Astrocyte (in vitro differentiated cells and primary cell): Measurements from ENCODE around the gene PROB1. TPM values are rescaled to one million over a fixed set of nuclear protein-coding genes. Genes with fewer than 3 reads are reported as not detected.

ENCODE experiments used
- DNase-seq: peaks from one replicate; pipeline ENCODE4 v3.0.0-alpha.2; 2010; ENCODE audit warnings: low read depth
- FAIRE-seq: peaks from 2 replicates; lab custom pipeline; 2011; peaks lifted over from hg19 to GRCh38; lab: Jason Lieb, UNC
- H2AFZ ChIP-seq: 2 replicates; pipeline ENCODE4 v1.6.0; 2012; ENCODE audit warnings: low read depth, low read length, inconsistent platforms
- H3K27ac ChIP-seq: 2 replicates; pipeline ENCODE4 v1.5.1; 2011; ENCODE audit warnings: low read depth, low read length, inconsistent platforms
- H3K27me3 ChIP-seq: 2 replicates; pipeline ENCODE4 v1.6.0; 2011; ENCODE audit warnings: low read length, inconsistent platforms; ENCODE audit not compliant: insufficient read depth
- H3K36me3 ChIP-seq: 2 replicates; pipeline ENCODE4 v1.5.1; 2011; ENCODE audit warnings: low read length, inconsistent platforms; ENCODE audit not compliant: insufficient read depth
- H3K4me1 ChIP-seq: 2 replicates; pipeline ENCODE4 v1.5.1; 2011; ENCODE audit warnings: low read length, inconsistent platforms; ENCODE audit not compliant: insufficient read depth
- H3K4me2 ChIP-seq: 2 replicates; pipeline ENCODE4 v1.6.0; 2012; ENCODE audit warnings: low read length, inconsistent platforms
- H3K4me3 ChIP-seq: 2 replicates; pipeline ENCODE4 v1.5.1; 2011; ENCODE audit warnings: low read depth, mild to moderate bottlenecking, low read length, inconsistent platforms; ENCODE audit not compliant: insufficient read depth
- H3K79me2 ChIP-seq: 2 replicates; pipeline ENCODE4 v1.6.0; 2012; ENCODE audit warnings: mild to moderate bottlenecking, low read length, inconsistent platforms; ENCODE audit not compliant: insufficient read depth
- H3K9ac ChIP-seq: 2 replicates; pipeline ENCODE4 v1.6.0; 2012; ENCODE audit warnings: mild to moderate bottlenecking, low read length, inconsistent platforms
- H3K9me3 ChIP-seq: 2 replicates; pipeline ENCODE4 v1.5.1; 2012; ENCODE audit warnings: low read depth, mild to moderate bottlenecking, low read length, inconsistent platforms; ENCODE audit not compliant: insufficient read depth
- H4K20me1 ChIP-seq: 2 replicates; pipeline ENCODE4 v1.6.0; 2012; ENCODE audit warnings: low read length, inconsistent platforms; ENCODE audit not compliant: insufficient read depth
- H3K27ac Mint-ChIP-seq: one replicate; pipeline ENCODE4 v1.8.0; 2021; ENCODE audit warnings: mild to moderate bottlenecking, mixed read lengths; ENCODE audit not compliant: unreplicated experiment
- H3K27me3 Mint-ChIP-seq: one replicate; pipeline ENCODE4 v1.8.0; 2021; ENCODE audit warnings: low read depth, mixed read lengths; ENCODE audit not compliant: unreplicated experiment
- H3K36me3 Mint-ChIP-seq: one replicate; pipeline ENCODE4 v1.8.0; 2021; ENCODE audit warnings: low read depth, mixed read lengths; ENCODE audit not compliant: unreplicated experiment
- H3K4me1 Mint-ChIP-seq: one replicate; pipeline ENCODE4 v1.8.0; 2021; ENCODE audit warnings: low read depth, mixed read lengths; ENCODE audit not compliant: unreplicated experiment
- H3K4me3 Mint-ChIP-seq: one replicate; pipeline ENCODE4 v1.8.0; 2021; ENCODE audit warnings: mild to moderate bottlenecking, moderate library complexity, mixed read lengths; ENCODE audit not compliant: unreplicated experiment
- H3K9me3 Mint-ChIP-seq: one replicate; pipeline ENCODE4 v1.8.0; 2021; ENCODE audit warnings: mild to moderate bottlenecking, mixed read lengths; ENCODE audit not compliant: unreplicated experiment
- EZH2 ChIP-seq: IDR thresholded peaks from 2 replicates; pipeline ENCODE4 v1.6.1; 2012; ENCODE audit warnings: mild to moderate bottlenecking, low read length, inconsistent platforms; ENCODE audit not compliant: insufficient read depth
- total RNA-seq: library from RNA; stranded (reverse); gene quantifications from 2 replicates; pipeline ENCODE4 v1.2.1, GENCODE V29; 2021
- TF ChIP-seq, protein P1 (sequence below): IDR thresholded peaks from 2 replicates; pipeline ENCODE4 v1.5.1; 2011; ENCODE audit warnings: low read depth, mild to moderate bottlenecking, inconsistent platforms, low read length, moderate library complexity; ENCODE audit not compliant: insufficient read depth

The PROB1 gene
- total RNA-seq, 1 donor from 2014 or later = 0.59 TPM

DNA sequence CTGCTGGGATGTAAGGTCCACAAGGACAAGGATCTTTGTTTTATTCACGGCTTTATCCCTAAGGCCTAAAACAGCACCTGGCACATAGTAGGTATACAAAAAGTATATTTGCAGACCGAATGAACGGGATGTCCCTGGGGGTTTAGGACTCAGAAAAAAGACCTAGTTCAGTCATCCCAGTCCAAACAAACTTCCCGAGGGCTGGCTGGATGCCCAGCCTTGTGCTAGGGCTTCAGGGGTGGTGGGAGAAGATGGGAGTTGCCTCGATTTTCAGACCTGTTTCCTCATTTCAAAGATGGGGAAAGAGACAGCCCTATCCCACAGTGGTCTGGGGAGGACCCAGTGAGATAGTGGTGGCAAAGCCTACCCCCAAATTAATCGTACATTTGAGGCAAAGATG, 3.0 kb upstream of the PROB1 start:
- Mint-ChIP-seq H3K27ac (no peak overlapping the region), H3K4me1 (peaks cover 1% of the 10 kb centered on the region), H3K27me3 (peaks cover 15% of the 10 kb centered on the region), H3K4me3 (no peak overlapping the region), H3K36me3 (peaks cover 9% of the 10 kb centered on the region), H3K9me3 (no peaks in the 10 kb centered on the region)
- Histone ChIP-seq H3K4me2 (no peak overlapping the region), H3K27ac (no peak overlapping the region), H2AFZ (no peak overlapping the region), H3K79me2 (no peaks in the 10 kb centered on the region), H4K20me1 (peaks cover 3% of the 10 kb centered on the region), H3K27me3 (peaks cover 17% of the 10 kb centered on the region), H3K4me1 (peaks cover 10% of the 10 kb centered on the region), H3K9ac (no peak overlapping the region), H3K9me3 (no peaks in the 10 kb centered on the region), H3K36me3 (no peaks in the 10 kb centered on the region), H3K4me3 (no peak overlapping the region)
- FAIRE-seq = no peak
- DNase-seq = no peak
- no peak for TF ChIP-seq EZH2
- TF ChIP-seq, protein P1, sequence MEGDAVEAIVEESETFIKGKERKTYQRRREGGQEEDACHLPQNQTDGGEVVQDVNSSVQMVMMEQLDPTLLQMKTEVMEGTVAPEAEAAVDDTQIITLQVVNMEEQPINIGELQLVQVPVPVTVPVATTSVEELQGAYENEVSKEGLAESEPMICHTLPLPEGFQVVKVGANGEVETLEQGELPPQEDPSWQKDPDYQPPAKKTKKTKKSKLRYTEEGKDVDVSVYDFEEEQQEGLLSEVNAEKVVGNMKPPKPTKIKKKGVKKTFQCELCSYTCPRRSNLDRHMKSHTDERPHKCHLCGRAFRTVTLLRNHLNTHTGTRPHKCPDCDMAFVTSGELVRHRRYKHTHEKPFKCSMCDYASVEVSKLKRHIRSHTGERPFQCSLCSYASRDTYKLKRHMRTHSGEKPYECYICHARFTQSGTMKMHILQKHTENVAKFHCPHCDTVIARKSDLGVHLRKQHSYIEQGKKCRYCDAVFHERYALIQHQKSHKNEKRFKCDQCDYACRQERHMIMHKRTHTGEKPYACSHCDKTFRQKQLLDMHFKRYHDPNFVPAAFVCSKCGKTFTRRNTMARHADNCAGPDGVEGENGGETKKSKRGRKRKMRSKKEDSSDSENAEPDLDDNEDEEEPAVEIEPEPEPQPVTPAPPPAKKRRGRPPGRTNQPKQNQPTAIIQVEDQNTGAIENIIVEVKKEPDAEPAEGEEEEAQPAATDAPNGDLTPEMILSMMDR = no peak

DNA sequence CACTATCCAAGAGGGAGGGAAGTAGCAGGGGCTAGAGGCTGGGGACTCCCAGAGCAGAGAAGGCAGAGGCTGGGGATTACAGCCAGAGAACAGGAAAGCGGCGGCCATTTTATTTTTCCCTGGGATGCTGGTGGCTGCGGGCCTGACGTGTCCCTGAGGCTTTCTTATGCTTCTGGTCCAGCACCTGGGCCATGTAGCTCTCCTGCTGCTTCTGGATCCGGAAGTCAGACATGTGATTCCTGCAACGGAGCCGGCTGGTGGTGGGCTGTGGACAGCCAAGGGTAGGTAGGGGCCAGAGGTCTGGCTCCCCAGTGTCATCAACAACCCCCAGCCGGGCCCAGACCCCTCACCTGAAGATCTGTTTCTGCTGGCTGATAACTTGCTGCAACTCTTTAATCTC, 1.8 kb upstream of the PROB1 start:
- TF ChIP-seq, protein P1 = no peak
- TF ChIP-seq EZH2 = no peak

DNA sequence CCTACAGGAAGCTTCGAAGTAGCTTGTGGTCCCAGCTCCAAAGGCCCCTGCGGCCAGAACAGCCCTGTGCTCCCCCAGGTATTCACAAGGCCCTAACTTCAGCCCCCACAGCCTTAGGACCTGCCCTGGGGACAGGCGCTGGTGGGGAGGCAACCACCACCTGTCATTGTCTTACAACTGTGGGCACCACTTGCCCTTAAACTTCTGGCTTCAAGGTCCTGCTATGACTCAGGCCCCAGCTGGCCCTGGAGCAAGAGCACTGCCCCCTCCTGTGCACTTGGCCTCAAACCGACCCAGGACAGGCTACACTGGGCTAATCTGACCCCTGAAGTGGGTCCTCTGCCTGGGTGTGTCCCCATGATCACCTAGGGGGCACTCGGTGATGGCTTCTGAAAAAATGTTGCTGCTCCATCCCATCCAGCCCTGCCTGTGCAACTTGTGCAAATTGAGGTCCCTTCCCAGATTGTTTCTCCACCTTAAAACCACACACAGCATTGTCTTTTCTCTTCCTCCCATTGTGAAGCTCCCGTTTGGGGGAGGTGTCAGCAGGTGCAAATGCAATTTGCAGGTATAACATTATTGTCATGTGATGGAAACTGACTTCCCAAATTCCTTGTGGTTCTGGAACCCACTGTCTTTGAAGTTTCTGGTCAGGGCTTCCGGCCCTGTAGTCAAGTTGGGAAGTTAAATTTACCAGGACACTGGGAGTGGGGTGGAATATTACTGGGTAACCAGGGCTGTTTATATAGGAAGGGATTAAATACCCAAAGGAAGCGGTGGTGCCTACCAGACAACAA, 1.1 kb upstream of the PROB1 start:
- no peaks in the 10 kb centered on the region for H3K36me3 ChIP-seq
- peaks cover 4% of the 10 kb centered on the region for H3K4me1 Mint-ChIP-seq
- H3K9me3 Mint-ChIP-seq = no peaks in the 10 kb centered on the region
- H3K27me3 Mint-ChIP-seq = peaks cover 26% of the 10 kb centered on the region
- no peak overlapping the region for H2AFZ ChIP-seq
- H4K20me1 ChIP-seq = peaks cover 3% of the 10 kb centered on the region
- H3K9ac ChIP-seq = no peak overlapping the region
- H3K4me3 Mint-ChIP-seq = no peak overlapping the region
- TF ChIP-seq EZH2 = no peak
- TF ChIP-seq, protein P1 = no peak
- no peak overlapping the region for H3K4me2 ChIP-seq
- no peak overlapping the region for H3K27ac Mint-ChIP-seq
- H3K79me2 ChIP-seq = no peaks in the 10 kb centered on the region
- peaks cover 9% of the 10 kb centered on the region for H3K36me3 Mint-ChIP-seq
- no peak for FAIRE-seq
- no peaks in the 10 kb centered on the region for H3K9me3 ChIP-seq
- peaks cover 18% of the 10 kb centered on the region for H3K27me3 ChIP-seq
- no peak overlapping the region for H3K4me3 ChIP-seq
- no peak for DNase-seq
- no peak overlapping the region for H3K27ac ChIP-seq
- peaks cover 14% of the 10 kb centered on the region for H3K4me1 ChIP-seq

More for the DNA sequence above, 1.8 kb upstream of the PROB1 start:
- Mint-ChIP-seq H3K27ac (no peak overlapping the region), H3K27me3 (peaks cover 19% of the 10 kb centered on the region), H3K9me3 (no peaks in the 10 kb centered on the region), H3K36me3 (peaks cover 9% of the 10 kb centered on the region), H3K4me3 (no peak overlapping the region), H3K4me1 (peaks cover 1% of the 10 kb centered on the region)
- Histone ChIP-seq H3K4me3 (no peak overlapping the region), H4K20me1 (peaks cover 3% of the 10 kb centered on the region), H2AFZ (no peak overlapping the region), H3K36me3 (no peaks in the 10 kb centered on the region), H3K4me2 (no peak overlapping the region), H3K9ac (no peak overlapping the region), H3K79me2 (no peaks in the 10 kb centered on the region), H3K27me3 (peaks cover 18% of the 10 kb centered on the region), H3K4me1 (peaks cover 10% of the 10 kb centered on the region), H3K27ac (no peak overlapping the region), H3K9me3 (no peaks in the 10 kb centered on the region)
- DNase-seq (no peak), FAIRE-seq (no peak)
